Measurements from ENCODE around the gene TBC1D24.

Gene TBC1D24

DNA sequence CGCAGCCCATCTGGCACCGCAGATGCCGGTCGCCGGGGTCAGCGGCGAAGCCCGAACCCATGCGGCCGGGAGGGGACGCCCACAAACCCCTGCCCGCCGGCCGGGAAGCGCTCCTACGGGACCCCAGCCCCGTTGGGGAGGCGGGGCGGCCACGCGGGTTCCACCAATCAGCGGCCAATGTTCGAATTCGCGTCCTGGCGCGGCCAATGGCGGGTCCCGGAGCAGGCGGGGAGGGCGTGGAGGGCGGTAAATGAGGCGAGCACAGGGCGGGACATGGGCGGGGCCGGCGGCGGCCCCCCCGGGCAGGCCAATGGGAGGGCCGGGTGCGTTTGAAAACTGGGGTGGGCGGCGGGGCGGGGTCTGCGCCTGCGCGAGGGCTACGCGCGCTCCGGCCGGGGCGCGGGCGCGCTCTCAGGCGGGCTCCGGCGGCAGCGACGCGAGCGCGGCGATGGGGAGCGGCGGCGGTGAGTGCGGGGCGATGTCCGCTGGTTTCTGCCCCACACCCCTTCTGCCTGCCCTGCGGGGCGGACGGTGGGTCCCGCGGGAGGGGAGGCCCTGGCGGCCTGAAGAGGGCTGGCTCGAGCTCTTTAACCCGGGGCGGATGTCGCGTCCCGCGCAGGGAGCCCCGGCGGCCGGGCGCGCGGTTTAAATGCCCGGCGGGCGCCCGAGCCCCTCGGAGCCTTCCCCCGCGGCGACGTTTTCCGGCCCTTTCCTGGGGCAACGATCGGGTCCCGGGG lies 45.7 kb upstream of the TBC1D24 start, which contains the start of gene CCNF:
CCNF (plus strand) TSS at position 414 of the 737 bp plus-strand sequence; CDS start at position 449, 35 bp downstream.
- H3K4me1 ChIP-seq (ENCODE audit: low read length) = peaks cover 10% of the 10 kb centered on the region
- peak within 1 kb of the TSS; percentile 98 for H2AFZ ChIP-seq (ENCODE audit: low read length)
- H3K27me3 ChIP-seq (replicated peaks; ENCODE audit: insufficient read depth, low read length) = no peaks in the 10 kb centered on the region
- H3K27ac ChIP-seq (ENCODE audit: low read length) = peak within 1 kb of the TSS; percentile 37; the same call in 1 of the 2 replicates
- peak within 1 kb of the TSS; percentile 98 for H3K4me2 ChIP-seq (ENCODE audit: low read depth, low read length)
- peak within 1 kb of the TSS; percentile 83 for H3K9ac ChIP-seq (ENCODE audit: low read length)
- H3K36me3 ChIP-seq (replicated peaks; ENCODE audit: insufficient read depth, low read length) = peaks cover 5% of the 10 kb centered on the region; the same call in 1 of the 2 replicates
- H3K9me2 ChIP-seq (replicated peaks; ENCODE audit: insufficient read depth, low read length) = no peaks in the 10 kb centered on the region
- H4K20me1 ChIP-seq (ENCODE audit: insufficient read depth, low read length) = no peaks in the 10 kb centered on the region
- peak within 1 kb of the TSS; percentile 89 for H3K4me3 ChIP-seq (ENCODE audit: low read length)
- peaks cover 40% of the 10 kb centered on the region for H3K79me2 ChIP-seq (ENCODE audit: low read length)
- TF ChIP-seq EZH2phosphoT487 (IDR thresholded peaks at IDR 0.05; ENCODE audit: low read length) = no peak
- TF ChIP-seq, protein P1, sequence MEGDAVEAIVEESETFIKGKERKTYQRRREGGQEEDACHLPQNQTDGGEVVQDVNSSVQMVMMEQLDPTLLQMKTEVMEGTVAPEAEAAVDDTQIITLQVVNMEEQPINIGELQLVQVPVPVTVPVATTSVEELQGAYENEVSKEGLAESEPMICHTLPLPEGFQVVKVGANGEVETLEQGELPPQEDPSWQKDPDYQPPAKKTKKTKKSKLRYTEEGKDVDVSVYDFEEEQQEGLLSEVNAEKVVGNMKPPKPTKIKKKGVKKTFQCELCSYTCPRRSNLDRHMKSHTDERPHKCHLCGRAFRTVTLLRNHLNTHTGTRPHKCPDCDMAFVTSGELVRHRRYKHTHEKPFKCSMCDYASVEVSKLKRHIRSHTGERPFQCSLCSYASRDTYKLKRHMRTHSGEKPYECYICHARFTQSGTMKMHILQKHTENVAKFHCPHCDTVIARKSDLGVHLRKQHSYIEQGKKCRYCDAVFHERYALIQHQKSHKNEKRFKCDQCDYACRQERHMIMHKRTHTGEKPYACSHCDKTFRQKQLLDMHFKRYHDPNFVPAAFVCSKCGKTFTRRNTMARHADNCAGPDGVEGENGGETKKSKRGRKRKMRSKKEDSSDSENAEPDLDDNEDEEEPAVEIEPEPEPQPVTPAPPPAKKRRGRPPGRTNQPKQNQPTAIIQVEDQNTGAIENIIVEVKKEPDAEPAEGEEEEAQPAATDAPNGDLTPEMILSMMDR (IDR thresholded peaks at IDR 0.05; ENCODE audit: low read length) = no peak
- DNase-seq = peak; percentile 96
- no peaks in the 10 kb centered on the region for H3F3A ChIP-seq (ENCODE audit: insufficient read depth, low read length)
- no peaks in the 10 kb centered on the region for H3K9me3 ChIP-seq (replicated peaks; ENCODE audit: insufficient read depth, low read length)

DNA sequence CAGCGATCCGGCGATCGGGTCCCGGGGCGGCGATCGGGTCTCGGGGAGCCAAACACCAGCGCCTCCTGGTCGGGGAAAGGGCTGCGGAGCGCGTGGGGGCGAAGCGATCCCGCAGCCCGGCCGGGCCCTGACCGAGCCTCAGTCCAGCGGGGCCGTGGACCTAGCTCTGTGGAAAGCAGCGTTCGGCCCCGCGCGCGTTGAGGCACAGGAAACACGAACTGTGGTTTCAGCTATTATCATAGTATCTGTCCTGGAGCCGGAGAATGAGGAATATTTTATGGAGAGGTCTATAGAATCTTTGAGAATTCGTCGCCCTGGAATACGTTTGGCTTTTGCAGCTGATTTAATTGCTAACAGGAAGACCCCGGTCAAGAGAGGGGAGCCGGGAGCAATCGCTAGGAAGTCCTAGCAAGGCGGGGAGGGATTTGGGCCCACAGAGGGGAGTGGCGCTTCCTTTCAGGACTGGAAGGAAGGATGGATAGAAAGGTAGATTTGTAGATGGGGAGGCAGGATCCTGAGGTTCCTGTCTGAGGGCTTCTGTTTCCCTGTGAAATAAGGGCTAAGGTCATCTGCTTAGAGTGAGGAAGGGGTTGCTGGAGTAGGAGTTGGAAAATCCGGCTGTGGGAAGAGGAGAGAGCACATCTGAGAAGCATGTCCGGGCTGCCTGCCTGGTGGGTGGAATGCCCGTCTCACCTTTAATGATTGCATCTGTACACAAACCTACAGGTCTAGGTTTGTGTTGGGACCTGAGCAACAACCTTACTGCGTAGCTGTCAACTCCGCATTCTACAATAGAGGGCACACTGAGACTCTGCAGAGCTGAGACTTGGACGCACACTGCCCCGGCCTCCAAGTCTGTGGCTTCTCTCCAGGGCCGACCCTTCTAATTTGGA lies 44.9 kb upstream of the TBC1D24 start:
- peak overlapping the region; percentile 77 for H3K9ac ChIP-seq (ENCODE audit: low read length)
- H3K4me1 ChIP-seq (ENCODE audit: low read length) = peaks cover 10% of the 10 kb centered on the region
- H3K27ac ChIP-seq (ENCODE audit: low read length) = no peak overlapping the region
- H3K36me3 ChIP-seq (replicated peaks; ENCODE audit: insufficient read depth, low read length) = peaks cover 5% of the 10 kb centered on the region; the same call in 1 of the 2 replicates
- peak overlapping the region; percentile 93 for H3K4me2 ChIP-seq (ENCODE audit: low read depth, low read length)
- TF ChIP-seq EZH2 (optimal IDR thresholded peaks at IDR 0.05; ENCODE audit: low read depth, low read length) = no peak
- TF ChIP-seq, protein P1 (IDR thresholded peaks at IDR 0.05; ENCODE audit: low read length) = peak; percentile 43
- H3K27me3 ChIP-seq (replicated peaks; ENCODE audit: insufficient read depth, low read length) = no peaks in the 10 kb centered on the region
- H4K20me1 ChIP-seq (ENCODE audit: insufficient read depth, low read length) = no peaks in the 10 kb centered on the region
- peak overlapping the region; percentile 88 for H2AFZ ChIP-seq (ENCODE audit: low read length)
- H3K4me3 ChIP-seq (ENCODE audit: low read length) = peak overlapping the region; percentile 88
- H3K9me2 ChIP-seq (replicated peaks; ENCODE audit: insufficient read depth, low read length) = no peaks in the 10 kb centered on the region
- peak; percentile 71 for DNase-seq
- peaks cover 40% of the 10 kb centered on the region for H3K79me2 ChIP-seq (ENCODE audit: low read length)
- no peaks in the 10 kb centered on the region for H3F3A ChIP-seq (ENCODE audit: insufficient read depth, low read length)
- H3K9me3 ChIP-seq (replicated peaks; ENCODE audit: insufficient read depth, low read length) = no peaks in the 10 kb centered on the region

DNA sequence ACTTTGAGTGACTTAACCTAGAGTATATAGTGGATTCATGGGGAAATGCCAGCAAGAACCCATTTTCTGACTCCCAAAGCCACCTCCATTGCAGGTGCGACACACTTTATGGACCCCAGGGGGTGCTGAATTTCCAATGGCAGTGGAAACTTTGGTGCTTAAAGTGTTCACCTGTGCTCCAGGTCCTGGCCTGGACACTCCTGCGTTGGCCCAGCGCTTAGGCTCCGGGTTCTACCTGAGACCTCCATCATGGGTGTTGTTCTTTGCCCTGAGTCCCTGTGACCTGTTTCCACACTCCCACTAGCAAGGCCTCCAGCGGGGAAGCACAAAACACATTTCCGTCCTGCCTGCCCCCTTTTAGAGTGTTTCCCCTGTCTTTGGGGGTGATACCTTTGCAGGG lies 42.6 kb upstream of the TBC1D24 start:
- no peak overlapping the region for H3K9ac ChIP-seq (ENCODE audit: low read length)
- H3K4me1 ChIP-seq (ENCODE audit: low read length) = peaks cover 10% of the 10 kb centered on the region
- no peak overlapping the region for H3K4me2 ChIP-seq (ENCODE audit: low read depth, low read length)
- no peak overlapping the region for H2AFZ ChIP-seq (ENCODE audit: low read length)
- no peaks in the 10 kb centered on the region for H3F3A ChIP-seq (ENCODE audit: insufficient read depth, low read length)
- DNase-seq = no peak
- no peaks in the 10 kb centered on the region for H3K9me3 ChIP-seq (replicated peaks; ENCODE audit: insufficient read depth, low read length)
- peaks cover 17% of the 10 kb centered on the region for H3K36me3 ChIP-seq (replicated peaks; ENCODE audit: insufficient read depth, low read length)
- no peak for TF ChIP-seq EZH2phosphoT487 (IDR thresholded peaks at IDR 0.05; ENCODE audit: low read length)
- no peak for TF ChIP-seq EZH2 (optimal IDR thresholded peaks at IDR 0.05; ENCODE audit: low read depth, low read length)
- TF ChIP-seq, protein P1 (IDR thresholded peaks at IDR 0.05; ENCODE audit: low read length) = peak; percentile 13; the same call in 1 of the 2 replicates
- H3K79me2 ChIP-seq (ENCODE audit: low read length) = peaks cover 40% of the 10 kb centered on the region
- H3K4me3 ChIP-seq (ENCODE audit: low read length) = no peak overlapping the region
- H3K27ac ChIP-seq (ENCODE audit: low read length) = no peak overlapping the region
- H4K20me1 ChIP-seq (ENCODE audit: insufficient read depth, low read length) = no peaks in the 10 kb centered on the region
- H3K9me2 ChIP-seq (replicated peaks; ENCODE audit: insufficient read depth, low read length) = no peaks in the 10 kb centered on the region
- no peaks in the 10 kb centered on the region for H3K27me3 ChIP-seq (replicated peaks; ENCODE audit: insufficient read depth, low read length)

All from MM.1S (cell line).